Gastrocnemius medialis (tissue), 4 donors: ENCODE results near the gene ICOSLG. TPM values are rescaled to one million over a fixed set of nuclear protein-coding genes. Genes with fewer than 3 reads are reported as not detected.
"Not testable (repeated sequence)": the region's sequence is repeated elsewhere in the genome, so short reads cannot be mapped to it uniquely, and the experiment has no call there.

ENCODE experiments used
- ATAC-seq, 2 donors: fragments of 150-250 bp; one replicate each; pipeline ENCODE4 v1.9.1; 2016
- DNase-seq, 2 donors: peaks; one replicate each; pipeline ENCODE4 v3.0.0-alpha.2; 2019
- H3K27ac ChIP-seq, 4 donors: fragments of 200-600 bp; sonication (generic); 1 replicate in 1 of 4; 2 replicates in 3 of 4; pipeline ENCODE4 v1.5.1; 2016 to 2018; ENCODE audit warnings: mild to moderate bottlenecking in 2 of 4, moderate library complexity in 1 of 4
- H3K27me3 ChIP-seq, 3 donors: fragments of 200-600 bp; sonication (generic) in 2 of 3; 1 replicate in 1 of 3; 2 replicates in 2 of 3; pipeline versions ENCODE4 v1.5.1 to v1.6.0; 2016 to 2019; ENCODE audit warnings: mild to moderate bottlenecking in 1 of 3, moderate library complexity in 1 of 3
- H3K36me3 ChIP-seq, 2 donors: fragments of 200-600 bp; sonication (generic) in 1 of 2; one replicate each; pipeline ENCODE4 v1.5.1; 2017 to 2018
- H3K4me1 ChIP-seq, 2 donors: fragments of 200-600 bp; sonication (generic) in 1 of 2; one replicate each; pipeline ENCODE4 v1.5.1; 2016 to 2017; ENCODE audit warnings: mild to moderate bottlenecking in 2 of 2
- H3K4me3 ChIP-seq, 4 donors: fragments of 200-600 bp; sonication (generic) in 3 of 4; 1 replicate in 1 of 4; 2 replicates in 3 of 4; pipeline ENCODE4 v1.5.1; 2016 to 2019; ENCODE audit warnings: mild to moderate bottlenecking in 2 of 4
- H3K9me3 ChIP-seq, 3 donors: fragments of 200-600 bp; sonication (generic) in 2 of 3; 1 replicate in 1 of 3; 2 replicates in 2 of 3; pipeline ENCODE4 v1.5.1; 2016 to 2019
- POLR2A ChIP-seq, 2 donors: fragments of 450-650 bp; IDR thresholded peaks; one replicate each; pipeline ENCODE4 v1.6.1; 2017; ENCODE audit warnings: antibody characterized with exemption in 2 of 2, mild to moderate bottlenecking in 2 of 2, moderate library complexity in 2 of 2
- in situ Hi-C, 4 donors: fragments of 200-750 bp; cut with MboI; loops; one replicate each; pipeline versions ENCODE4 v1.15.0 to v1.8.0; 2017; ENCODE audit warnings: low sequenced_read_pairs in 4 of 4
- intact Hi-C: fragments of 100-400 bp; cut with DNase I; formaldehyde crosslinking; loops from one replicate; pipeline ENCODE4 v1.15.1; 2023; ENCODE audit warnings: low total_unique reads
- total RNA-seq, 4 donors: library from RNA; depleted of rRNA; stranded (reverse); fragments of >200 nt; gene quantifications; one replicate each; pipeline versions ENCODE4 v1.1.0 to v1.2.3, GENCODE V29; 2016
- TF ChIP-seq, protein P1 (sequence below), 5 experiments: fragments of 450-650 bp in 3 of 5; fragments of 200-600 bp in 2 of 5; sonication (generic) in 2 of 5; IDR thresholded peaks in 4 of 5; conservative IDR thresholded peaks in 1 of 5; 1 replicate in 4 of 5; 2 replicates in 1 of 5; pipeline ENCODE4 v1.5.1; 2016 to 2019; ENCODE audit warnings: antibody characterized with exemption in 5 of 5, mild to moderate bottlenecking in 3 of 5, moderate library complexity in 3 of 5

ICOSLG gene
- total RNA-seq, 4 donors from 2014 or later = 0.17 to 1.6 (median 0.75) TPM; not detected in 1

GRCh38 chr21:44286086-44286715 lies 45.5 kb upstream of the ICOSLG start:
- Histone ChIP-seq H3K27me3 (peaks cover 8 to 17% (median 12%) of the 10 kb centered on the region in 3 donors), H3K27ac (no peak overlapping the region), H3K9me3 (no peaks in the 10 kb centered on the region), H3K4me3 (no peak overlapping the region), H3K36me3 (no peaks in the 10 kb centered on the region), H3K4me1 (no peaks in the 10 kb centered on the region)
- in situ Hi-C loops = no loop called here
- ATAC-seq = no peak
- intact Hi-C loops = no loop called here
- TF ChIP-seq, protein P1, sequence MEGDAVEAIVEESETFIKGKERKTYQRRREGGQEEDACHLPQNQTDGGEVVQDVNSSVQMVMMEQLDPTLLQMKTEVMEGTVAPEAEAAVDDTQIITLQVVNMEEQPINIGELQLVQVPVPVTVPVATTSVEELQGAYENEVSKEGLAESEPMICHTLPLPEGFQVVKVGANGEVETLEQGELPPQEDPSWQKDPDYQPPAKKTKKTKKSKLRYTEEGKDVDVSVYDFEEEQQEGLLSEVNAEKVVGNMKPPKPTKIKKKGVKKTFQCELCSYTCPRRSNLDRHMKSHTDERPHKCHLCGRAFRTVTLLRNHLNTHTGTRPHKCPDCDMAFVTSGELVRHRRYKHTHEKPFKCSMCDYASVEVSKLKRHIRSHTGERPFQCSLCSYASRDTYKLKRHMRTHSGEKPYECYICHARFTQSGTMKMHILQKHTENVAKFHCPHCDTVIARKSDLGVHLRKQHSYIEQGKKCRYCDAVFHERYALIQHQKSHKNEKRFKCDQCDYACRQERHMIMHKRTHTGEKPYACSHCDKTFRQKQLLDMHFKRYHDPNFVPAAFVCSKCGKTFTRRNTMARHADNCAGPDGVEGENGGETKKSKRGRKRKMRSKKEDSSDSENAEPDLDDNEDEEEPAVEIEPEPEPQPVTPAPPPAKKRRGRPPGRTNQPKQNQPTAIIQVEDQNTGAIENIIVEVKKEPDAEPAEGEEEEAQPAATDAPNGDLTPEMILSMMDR (IDR thresholded peaks at IDR 0.05 in 4 of 5, conservative IDR thresholded peaks at IDR 0.05 in 1 of 5) = no peak
- TF ChIP-seq POLR2A (IDR thresholded peaks at IDR 0.05) = no peak
- DNase-seq = no peak

- no peak for DNase-seq
- Histone ChIP-seq H3K27ac (no peak within 1 kb of the TSS), H3K9me3 (no peaks in the 10 kb centered on the region), H3K36me3 (no peaks in the 10 kb centered on the region), H3K4me3 (no peak within 1 kb of the TSS), H3K4me1 (no peaks in the 10 kb centered on the region), H3K27me3 (peaks cover 8 to 17% (median 12%) of the 10 kb centered on the region in 3 donors)
- in situ Hi-C loops = no loop called here
- intact Hi-C loops = no loop called here
- ATAC-seq = no peak
- no peak for TF ChIP-seq POLR2A (IDR thresholded peaks at IDR 0.05)
Observed at GRCh38 chr21:44285138-44285992, 44.6 kb upstream of the ICOSLG start, which contains the start of gene AIRE. TSS of gene AIRE (plus strand) at chr21:44285876. CDS start at chr21:44286007, 131 bp downstream.

DNA sequence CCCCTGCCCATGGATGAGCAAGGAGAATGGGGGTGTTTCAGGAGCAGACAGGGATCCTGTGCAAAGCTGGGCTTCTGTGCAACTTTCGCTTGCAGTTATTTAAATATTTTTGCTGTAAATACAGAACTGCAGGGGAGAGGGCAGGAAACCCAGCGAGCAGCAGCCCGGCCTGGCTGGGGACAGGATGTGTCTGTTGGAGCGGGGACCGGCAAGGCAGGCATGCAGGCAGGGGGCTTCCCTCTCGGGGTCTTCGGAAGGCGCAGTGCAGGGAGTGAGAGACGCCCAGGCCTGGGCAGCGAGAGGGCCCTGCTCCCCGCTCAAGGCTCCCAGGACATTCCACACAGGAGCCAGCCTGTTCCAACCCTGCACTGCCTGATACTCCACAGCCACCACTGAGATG lies 43.2 kb upstream of the ICOSLG start:
- no peaks in the 10 kb centered on the region for H3K4me1 ChIP-seq
- no peak overlapping the region for H3K27ac ChIP-seq
- intact Hi-C loops = no loop called here
- H3K27me3 ChIP-seq = peaks cover 8 to 17% (median 12%) of the 10 kb centered on the region in 3 donors
- TF ChIP-seq, protein P1 (IDR thresholded peaks at IDR 0.05 in 4 of 5, conservative IDR thresholded peaks at IDR 0.05 in 1 of 5) = no peak
- no peak for TF ChIP-seq POLR2A (IDR thresholded peaks at IDR 0.05)
- in situ Hi-C loops = no loop called here
- no peaks in the 10 kb centered on the region for H3K9me3 ChIP-seq
- no peak overlapping the region for H3K4me3 ChIP-seq
- no peaks in the 10 kb centered on the region for H3K36me3 ChIP-seq
- no peak for DNase-seq
- no peak for ATAC-seq

DNA sequence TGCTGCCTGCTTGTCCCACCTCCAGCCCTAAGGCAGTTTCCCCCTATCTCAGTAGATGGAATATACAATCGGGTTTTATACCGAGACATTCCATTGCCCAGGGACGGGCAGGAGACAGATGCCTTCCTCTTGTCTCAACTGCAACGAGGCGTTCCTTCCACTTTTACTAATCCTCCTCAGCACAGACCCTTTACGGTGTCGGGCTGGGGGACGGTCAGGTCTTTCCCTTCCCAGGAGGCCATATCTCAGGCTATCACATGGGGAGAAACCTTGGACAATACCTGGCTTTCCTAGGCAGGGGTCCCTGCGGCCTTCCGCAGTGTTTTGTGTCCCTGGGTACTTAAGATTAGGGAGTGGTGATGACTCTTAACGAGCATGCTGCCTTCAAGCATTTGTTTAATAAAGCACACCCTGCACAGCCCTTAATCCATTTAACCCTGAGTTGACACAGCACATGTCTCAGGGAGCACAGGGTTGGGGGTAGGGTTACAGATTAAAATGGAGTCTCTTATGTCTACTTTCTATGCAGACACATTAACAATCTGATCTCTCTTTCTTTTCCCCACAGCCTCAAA lies 42.6 kb upstream of the ICOSLG start:
- intact Hi-C loops, in situ Hi-C loops, H3K36me3 ChIP-seq, H3K4me3 ChIP-seq, H3K9me3 ChIP-seq, H3K27ac ChIP-seq, ATAC-seq, DNase-seq, H3K4me1 ChIP-seq: not testable (repeated sequence)
- peaks cover 8 to 17% (median 12%) of the 10 kb centered on the region in 3 donors for H3K27me3 ChIP-seq

- Histone ChIP-seq H3K4me1 (no peaks in the 10 kb centered on the region), H3K27ac (no peak overlapping the region), H3K27me3 (peaks cover 8 to 16% (median 8%) of the 10 kb centered on the region in 3 donors), H3K36me3 (no peaks in the 10 kb centered on the region), H3K9me3 (no peaks in the 10 kb centered on the region), H3K4me3 (no peak overlapping the region)
- DNase-seq (no peak), ATAC-seq (no peak)
- in situ Hi-C loops (no loop called here), intact Hi-C loops (no loop called here)
- no peak for TF ChIP-seq POLR2A (IDR thresholded peaks at IDR 0.05)
- TF ChIP-seq, protein P1 (IDR thresholded peaks at IDR 0.05 in 4 of 5, conservative IDR thresholded peaks at IDR 0.05 in 1 of 5) = no peak
Observed at GRCh38 chr21:44282370-44282769, 41.6 kb upstream of the ICOSLG start.
